Activated gamma-delta T cell (primary cell): ENCODE measurements around the gene IRF8.

Experiments
- DNase-seq: peaks from one replicate; lab custom pipeline; 2025; lab: John Stamatoyannopoulos, UW

IRF8 gene

GRCh38 chr16:85913141-85913601 is 14.2 kb downstream of the IRF8 start:
- no peak for DNase-seq

- no peak for DNase-seq
Observed at GRCh38 chr16:85913688-85914422, 14.9 kb downstream of the IRF8 start.

GRCh38 chr16:85914423-85914794 is 15.4 kb downstream of the IRF8 start:
- no peak for DNase-seq

GRCh38 chr16:85915125-85915845 is 16.3 kb downstream of the IRF8 start:
- DNase-seq: no peak

GRCh38 chr16:85916141-85916890 is 17.4 kb downstream of the IRF8 start:
- DNase-seq: no peak

GRCh38 chr16:85917012-85917411 is 18.1 kb downstream of the IRF8 start:
- no peak for DNase-seq

- DNase-seq: no peak
Observed at GRCh38 chr16:85917959-85918358, 19.0 kb downstream of the IRF8 start.

- DNase-seq: no peak
Observed at GRCh38 chr16:85918436-85918835, 19.5 kb downstream of the IRF8 start.

GRCh38 chr16:85919271-85920267 is 20.6 kb downstream of the IRF8 start:
- no peak for DNase-seq

GRCh38 chr16:85921026-85921425 is 22.1 kb downstream of the IRF8 start:
- DNase-seq: no peak

- no peak for DNase-seq
Observed at GRCh38 chr16:85923153-85924021, 24.4 kb downstream of the IRF8 start.

GRCh38 chr16:85924675-85925074 is 25.7 kb downstream of the IRF8 start:
- no peak for DNase-seq

- DNase-seq: no peak
Observed at GRCh38 chr16:85926370-85926769, 27.4 kb downstream of the IRF8 start.

- DNase-seq: no peak
Observed at GRCh38 chr16:85927371-85927770, 28.4 kb downstream of the IRF8 start.

GRCh38 chr16:85927959-85928358 is 29.0 kb downstream of the IRF8 start:
- no peak for DNase-seq

GRCh38 chr16:85928401-85928820 is 29.4 kb downstream of the IRF8 start:
- DNase-seq: no peak

- DNase-seq: no peak
Observed at GRCh38 chr16:85929259-85929721, 30.3 kb downstream of the IRF8 start.

GRCh38 chr16:85930301-85930700 is 31.3 kb downstream of the IRF8 start:
- no peak for DNase-seq

GRCh38 chr16:85931596-85932402 is 32.8 kb downstream of the IRF8 start:
- no peak for DNase-seq
